ENCODE measurements around the gene SPATA31C1.

GRCh38 chr9:87950765-87951488, 33.2 kb downstream of the SPATA31C1 start:
- TF ChIP-seq EZH2 (IDR thresholded peaks at IDR 0.05; ENCODE audit: insufficient read depth, poor library complexity, severe bottlenecking): no peak
- no peak for TF ChIP-seq EZH2phosphoT487 (IDR thresholded peaks at IDR 0.05; ENCODE audit: insufficient read depth, low read depth)
